Measurements from ENCODE around the gene ANKRD53. TPM values are rescaled to one million over a fixed set of nuclear protein-coding genes. Genes with fewer than 3 reads are reported as not detected.
"Not testable (repeated sequence)": the region's sequence is repeated elsewhere in the genome, so short reads cannot be mapped to it uniquely, and the experiment has no call there.

The ANKRD53 gene
- total RNA-seq, 2 donors from 2014 or later = 4.7 to 10.2 TPM

DNA sequence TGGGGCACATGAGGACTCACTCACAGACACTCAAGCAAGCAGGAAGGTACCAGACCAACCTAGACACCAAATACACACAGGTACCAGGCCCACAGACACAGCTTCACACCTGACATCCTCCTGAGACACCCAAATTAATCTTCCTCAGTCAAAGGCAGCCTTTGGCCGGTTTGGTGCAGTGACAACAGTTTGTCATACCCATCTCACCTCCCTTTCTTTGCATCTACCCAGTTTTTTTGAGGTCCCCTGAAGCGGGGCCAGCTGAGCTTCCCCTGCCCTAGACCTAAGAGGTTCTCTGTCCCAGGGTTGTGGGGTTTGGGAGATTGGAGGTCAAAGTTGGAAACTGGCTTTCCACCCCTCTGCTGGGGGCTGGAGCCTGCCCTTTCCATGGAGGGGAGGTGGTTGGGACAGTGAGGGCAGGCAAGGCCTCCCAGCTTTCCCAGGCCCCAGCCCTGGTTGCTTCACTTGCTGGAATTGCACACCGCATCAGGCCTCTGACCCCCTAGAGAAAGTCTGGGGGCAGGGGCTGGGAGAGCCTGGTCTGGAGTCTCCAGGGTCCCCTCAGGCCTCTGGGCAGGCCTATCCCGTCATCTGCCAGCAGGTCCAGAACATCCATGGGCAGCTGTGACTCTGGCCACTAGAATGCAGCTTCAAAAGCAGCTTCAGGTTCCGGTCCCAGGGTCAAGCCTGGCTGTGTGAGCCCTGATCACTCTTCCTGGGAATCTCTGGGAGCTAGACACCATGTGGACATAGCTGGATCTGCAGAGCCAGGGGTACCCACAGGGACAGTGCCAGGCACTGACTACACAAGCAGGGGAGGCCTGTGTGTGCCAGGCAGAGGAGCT, 28.7 kb downstream of the ANKRD53 start:
- Histone ChIP-seq H3K9me3 (no peaks in the 10 kb centered on the region), H3K36me3 (replicated peaks in 1 of 2; ENCODE audit: insufficient read depth in 1 of 2, low read depth in 2 of 2) (no peaks in the 10 kb centered on the region), H3K4me1 (no peaks in the 10 kb centered on the region), H3K27me3 (no peaks in the 10 kb centered on the region), H3K27ac (no peak overlapping the region), H3K4me3 (no peak overlapping the region)
- no peak for TF ChIP-seq POLR2A (IDR thresholded peaks at IDR 0.05)
- TF ChIP-seq, protein P1, sequence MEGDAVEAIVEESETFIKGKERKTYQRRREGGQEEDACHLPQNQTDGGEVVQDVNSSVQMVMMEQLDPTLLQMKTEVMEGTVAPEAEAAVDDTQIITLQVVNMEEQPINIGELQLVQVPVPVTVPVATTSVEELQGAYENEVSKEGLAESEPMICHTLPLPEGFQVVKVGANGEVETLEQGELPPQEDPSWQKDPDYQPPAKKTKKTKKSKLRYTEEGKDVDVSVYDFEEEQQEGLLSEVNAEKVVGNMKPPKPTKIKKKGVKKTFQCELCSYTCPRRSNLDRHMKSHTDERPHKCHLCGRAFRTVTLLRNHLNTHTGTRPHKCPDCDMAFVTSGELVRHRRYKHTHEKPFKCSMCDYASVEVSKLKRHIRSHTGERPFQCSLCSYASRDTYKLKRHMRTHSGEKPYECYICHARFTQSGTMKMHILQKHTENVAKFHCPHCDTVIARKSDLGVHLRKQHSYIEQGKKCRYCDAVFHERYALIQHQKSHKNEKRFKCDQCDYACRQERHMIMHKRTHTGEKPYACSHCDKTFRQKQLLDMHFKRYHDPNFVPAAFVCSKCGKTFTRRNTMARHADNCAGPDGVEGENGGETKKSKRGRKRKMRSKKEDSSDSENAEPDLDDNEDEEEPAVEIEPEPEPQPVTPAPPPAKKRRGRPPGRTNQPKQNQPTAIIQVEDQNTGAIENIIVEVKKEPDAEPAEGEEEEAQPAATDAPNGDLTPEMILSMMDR (IDR thresholded peaks at IDR 0.05) = no peak
- intact Hi-C loops (cut with DNase I) = no loop called here
- DNase-seq (no peak), ATAC-seq (no peak)
- 71 to 78% methylated on average over 2 to 5 of the region's 5 CpGs for WGBS, 2 donors

DNA sequence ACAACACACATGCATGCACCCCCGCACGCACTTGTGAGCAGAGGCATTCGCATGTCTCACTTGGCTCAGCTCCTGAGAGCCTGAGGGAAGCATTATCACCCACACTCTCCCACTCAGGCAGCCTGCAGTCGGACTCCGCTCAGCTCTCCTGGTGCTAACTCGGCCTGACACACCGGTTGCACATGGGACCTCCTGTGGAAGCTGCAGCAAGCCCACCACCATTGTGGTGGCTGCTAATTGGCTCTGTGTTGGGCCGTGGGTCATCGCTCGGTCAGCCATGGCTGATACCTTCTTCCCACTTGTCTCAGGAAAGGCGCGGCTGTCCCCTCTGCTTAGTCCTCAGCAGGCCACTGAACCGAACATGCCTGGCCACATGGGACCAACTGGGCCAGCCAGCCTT, 29.9 kb downstream of the ANKRD53 start:
- WGBS, 2 donors = 80 to 90% methylated on average over 1 to 11 of the region's 13 CpGs
- Histone ChIP-seq H3K27ac (no peak overlapping the region), H3K9me3 (no peaks in the 10 kb centered on the region), H3K27me3 (no peaks in the 10 kb centered on the region), H3K4me1 (no peaks in the 10 kb centered on the region), H3K36me3 (replicated peaks in 1 of 2; ENCODE audit: insufficient read depth in 1 of 2, low read depth in 2 of 2) (no peaks in the 10 kb centered on the region), H3K4me3 (no peak overlapping the region)
- intact Hi-C loops (cut with DNase I) = no loop called here
- no peak for TF ChIP-seq POLR2A (IDR thresholded peaks at IDR 0.05)
- TF ChIP-seq, protein P1 (IDR thresholded peaks at IDR 0.05) = no peak
- DNase-seq (no peak), ATAC-seq (no peak)

DNA sequence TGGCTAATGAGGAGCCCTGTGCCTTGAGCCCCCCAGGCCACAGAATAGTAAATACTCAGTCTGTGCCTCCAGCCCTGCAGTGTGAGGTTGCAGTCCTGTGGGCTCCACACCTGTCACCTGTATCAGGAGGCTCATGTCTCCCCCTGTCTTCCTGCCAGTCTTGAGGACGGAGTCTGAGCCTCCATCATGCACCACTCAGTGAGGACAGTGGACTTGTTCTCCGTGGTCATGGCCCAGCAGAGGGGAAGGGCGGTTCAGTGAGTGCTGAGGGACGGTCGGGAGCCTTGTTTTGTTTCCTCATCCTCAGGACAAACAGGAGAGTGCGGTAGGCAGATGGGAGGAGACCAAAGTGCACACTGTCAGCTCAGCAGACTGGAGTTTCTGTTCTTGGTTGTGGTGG, 33.4 kb downstream of the ANKRD53 start:
- H3K4me1 ChIP-seq; H3K27me3 ChIP-seq; intact Hi-C loops (cut with DNase I); DNase-seq; ATAC-seq; H3K4me3 ChIP-seq; H3K27ac ChIP-seq; H3K9me3 ChIP-seq; H3K36me3 ChIP-seq (replicated peaks in 1 of 2; ENCODE audit: insufficient read depth in 1 of 2, low read depth in 2 of 2): not testable (repeated sequence)
- 11 to 15% methylated on average over 6 of the region's 6 CpGs for WGBS, 2 donors

DNA sequence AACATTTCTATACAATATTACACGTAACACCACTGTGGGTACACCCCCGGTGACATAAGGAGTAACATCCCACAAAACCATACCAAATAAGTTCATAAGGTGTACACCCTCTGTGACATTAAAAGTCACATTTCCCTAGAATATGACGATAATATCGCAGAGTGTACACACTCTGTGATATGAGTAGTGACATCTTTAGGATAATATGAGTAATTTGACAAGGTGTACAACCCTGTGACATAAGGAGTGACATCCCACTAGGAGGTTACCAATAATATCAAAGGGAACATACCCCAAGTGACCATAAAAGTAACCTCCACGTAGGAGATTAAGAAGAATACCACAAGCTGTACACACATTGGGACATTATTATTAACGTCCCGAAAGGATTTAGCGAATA, 40.2 kb downstream of the ANKRD53 start:
- Histone ChIP-seq H3K27me3 (no peaks in the 10 kb centered on the region), H3K4me1 (peaks cover 7% of the 10 kb centered on the region), H3K4me3 (no peak overlapping the region), H3K36me3 (replicated peaks in 1 of 2; ENCODE audit: insufficient read depth in 1 of 2, low read depth in 2 of 2) (no peaks in the 10 kb centered on the region), H3K27ac (no peak overlapping the region), H3K9me3 (no peaks in the 10 kb centered on the region)
- ATAC-seq (no peak), DNase-seq (no peak)
- 71 to 75% methylated on average over 8 of the region's 8 CpGs for WGBS, 2 donors
- intact Hi-C loops (cut with DNase I) = no loop called here
- no peak for TF ChIP-seq POLR2A (IDR thresholded peaks at IDR 0.05)
- TF ChIP-seq, protein P1 (IDR thresholded peaks at IDR 0.05) = no peak

DNA sequence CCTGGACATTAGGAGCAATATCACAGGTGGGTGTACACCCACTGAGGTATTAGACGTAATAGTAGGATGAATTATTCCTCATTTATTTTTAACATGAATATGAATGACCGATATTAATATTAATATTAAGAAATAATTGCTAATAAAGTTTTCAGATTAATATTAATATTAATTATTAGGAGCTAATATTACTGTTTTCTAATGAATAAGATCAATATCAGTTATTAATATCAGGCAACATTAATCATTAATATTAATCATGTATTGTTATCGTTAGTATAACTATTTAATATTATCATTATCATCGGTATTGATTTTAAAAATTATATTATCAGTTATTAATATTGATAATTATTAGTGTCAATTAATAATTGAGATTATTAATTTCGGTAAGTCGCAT, 41.6 kb downstream of the ANKRD53 start:
- ATAC-seq; DNase-seq; intact Hi-C loops (cut with DNase I); H3K9me3 ChIP-seq; H3K36me3 ChIP-seq (replicated peaks in 1 of 2; ENCODE audit: insufficient read depth in 1 of 2, low read depth in 2 of 2); H3K27me3 ChIP-seq; H3K27ac ChIP-seq; H3K4me3 ChIP-seq: not testable (repeated sequence)
- peaks cover 15% of the 10 kb centered on the region for H3K4me1 ChIP-seq
- 61 to 69% methylated on average over 6 of the region's 6 CpGs for WGBS, 2 donors

DNA sequence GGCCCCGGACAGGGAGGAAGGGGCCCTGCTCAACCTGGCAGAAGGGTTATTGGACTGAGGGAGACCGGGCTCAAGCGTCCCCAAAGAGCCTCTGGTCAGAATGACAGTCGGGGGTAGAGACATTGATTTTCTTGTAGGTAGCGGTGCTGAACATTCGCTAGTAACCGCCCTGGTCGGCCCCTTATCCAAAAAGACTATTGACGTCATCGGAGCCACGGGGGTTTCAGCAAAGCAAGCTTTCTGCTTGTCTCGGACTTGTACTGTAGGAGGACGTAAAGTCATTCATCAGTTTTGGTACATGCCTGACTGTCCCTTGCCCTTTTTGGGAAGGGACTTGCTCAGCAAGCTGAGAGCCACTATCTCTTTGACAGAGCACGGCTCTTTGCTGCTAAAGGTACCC, 43.0 kb downstream of the ANKRD53 start:
- H3K4me3 ChIP-seq; intact Hi-C loops (cut with DNase I); ATAC-seq; H3K36me3 ChIP-seq (replicated peaks in 1 of 2; ENCODE audit: insufficient read depth in 1 of 2, low read depth in 2 of 2); H3K9me3 ChIP-seq; H3K27me3 ChIP-seq; DNase-seq; H3K27ac ChIP-seq: not testable (repeated sequence)
- WGBS, 2 donors = 78 to 79% methylated on average over 13 to 14 of the region's 14 CpGs
- H3K4me1 ChIP-seq = peaks cover 15% of the 10 kb centered on the region

Measured in body of pancreas (tissue), 4 donors.